Measurements from ENCODE around the gene KSR2.
"Not testable (repeated sequence)": the region's sequence is repeated elsewhere in the genome, so short reads cannot be mapped to it uniquely, and the experiment has no call there.

The KSR2 gene

GRCh38 chr12:117869551-117869950 is 99.2 kb downstream of the KSR2 start:
- TF ChIP-seq POLR2A (IDR thresholded peaks at IDR 0.05; ENCODE audit: low read depth, low read length) (no peak), TAF1 (IDR thresholded peaks at IDR 0.05; ENCODE audit: borderline replicate concordance, low read depth, low read length) (no peak), POLR2AphosphoS5 (IDR thresholded peaks at IDR 0.05; ENCODE audit: low read depth, low read length) (no peak)
- no peak for DNase-seq (ENCODE audit: insufficient read length)
- no peak for FAIRE-seq

- DNase-seq (ENCODE audit: insufficient read length) (no peak), FAIRE-seq (no peak)
- TF ChIP-seq POLR2A (IDR thresholded peaks at IDR 0.05; ENCODE audit: low read depth, low read length): no peak
Measured at GRCh38 chr12:117867348-117867747, 101.4 kb downstream of the KSR2 start.

GRCh38 chr12:117865505-117865904 is 103.3 kb downstream of the KSR2 start:
- FAIRE-seq (no peak), DNase-seq (ENCODE audit: insufficient read length) (no peak)
- TF ChIP-seq TAF1 (IDR thresholded peaks at IDR 0.05; ENCODE audit: borderline replicate concordance, low read depth, low read length): no peak
- TF ChIP-seq POLR2A (IDR thresholded peaks at IDR 0.05; ENCODE audit: low read depth, low read length): no peak
- TF ChIP-seq POLR2AphosphoS5 (IDR thresholded peaks at IDR 0.05; ENCODE audit: low read depth, low read length): no peak

- DNase-seq (ENCODE audit: insufficient read length) (no peak), FAIRE-seq (no peak)
- no peak for TF ChIP-seq POLR2A (IDR thresholded peaks at IDR 0.05; ENCODE audit: low read depth, low read length)
Measured at GRCh38 chr12:117863002-117863709, 105.6 kb downstream of the KSR2 start.

- FAIRE-seq (no peak), DNase-seq (ENCODE audit: insufficient read length) (no peak)
- TF ChIP-seq TAF1 (IDR thresholded peaks at IDR 0.05; ENCODE audit: borderline replicate concordance, low read depth, low read length): no peak
- TF ChIP-seq POLR2A (IDR thresholded peaks at IDR 0.05; ENCODE audit: low read depth, low read length): no peak
- TF ChIP-seq POLR2AphosphoS5 (IDR thresholded peaks at IDR 0.05; ENCODE audit: low read depth, low read length): no peak
Measured at GRCh38 chr12:117861691-117862090, 107.1 kb downstream of the KSR2 start.

- FAIRE-seq; DNase-seq (ENCODE audit: insufficient read length): not testable (repeated sequence)
Measured at GRCh38 chr12:117860787-117861290, 108.0 kb downstream of the KSR2 start.

- FAIRE-seq: no peak
- TF ChIP-seq TAF1 (IDR thresholded peaks at IDR 0.05; ENCODE audit: borderline replicate concordance, low read depth, low read length) (no peak), POLR2A (IDR thresholded peaks at IDR 0.05; ENCODE audit: low read depth, low read length) (no peak), POLR2AphosphoS5 (IDR thresholded peaks at IDR 0.05; ENCODE audit: low read depth, low read length) (no peak)
- no peak for DNase-seq (ENCODE audit: insufficient read length)
Measured at GRCh38 chr12:117860111-117860510, 108.7 kb downstream of the KSR2 start.

- FAIRE-seq: peak; percentile 76
- peak; percentile 48 for DNase-seq (ENCODE audit: insufficient read length)
- no peak for TF ChIP-seq POLR2A (IDR thresholded peaks at IDR 0.05; ENCODE audit: low read depth, low read length)
- TF ChIP-seq POLR2AphosphoS5 (IDR thresholded peaks at IDR 0.05; ENCODE audit: low read depth, low read length): no peak
- no peak for TF ChIP-seq TAF1 (IDR thresholded peaks at IDR 0.05; ENCODE audit: borderline replicate concordance, low read depth, low read length)
Measured at GRCh38 chr12:117857632-117858612, 110.9 kb downstream of the KSR2 start.

- DNase-seq (ENCODE audit: insufficient read length); FAIRE-seq: not testable (repeated sequence)
Measured at GRCh38 chr12:117857139-117857538, 111.7 kb downstream of the KSR2 start.

GRCh38 chr12:117855165-117855564 is 113.6 kb downstream of the KSR2 start:
- no peak for TF ChIP-seq POLR2A (IDR thresholded peaks at IDR 0.05; ENCODE audit: low read depth, low read length)
- no peak for TF ChIP-seq TAF1 (IDR thresholded peaks at IDR 0.05; ENCODE audit: borderline replicate concordance, low read depth, low read length)
- TF ChIP-seq POLR2AphosphoS5 (IDR thresholded peaks at IDR 0.05; ENCODE audit: low read depth, low read length): no peak
- FAIRE-seq (no peak), DNase-seq (ENCODE audit: insufficient read length) (no peak)

- DNase-seq (ENCODE audit: insufficient read length) (no peak), FAIRE-seq (no peak)
- TF ChIP-seq POLR2A (IDR thresholded peaks at IDR 0.05; ENCODE audit: low read depth, low read length): no peak
- TF ChIP-seq POLR2AphosphoS5 (IDR thresholded peaks at IDR 0.05; ENCODE audit: low read depth, low read length): no peak
- no peak for TF ChIP-seq TAF1 (IDR thresholded peaks at IDR 0.05; ENCODE audit: borderline replicate concordance, low read depth, low read length)
Measured at GRCh38 chr12:117854339-117855012, 114.3 kb downstream of the KSR2 start.

GRCh38 chr12:117853600-117853999 is 115.2 kb downstream of the KSR2 start:
- TF ChIP-seq POLR2AphosphoS5 (IDR thresholded peaks at IDR 0.05; ENCODE audit: low read depth, low read length) (no peak), TAF1 (IDR thresholded peaks at IDR 0.05; ENCODE audit: borderline replicate concordance, low read depth, low read length) (no peak), POLR2A (IDR thresholded peaks at IDR 0.05; ENCODE audit: low read depth, low read length) (no peak)
- no peak for DNase-seq (ENCODE audit: insufficient read length)
- FAIRE-seq: no peak

Measured in GM12892 (cell line).